Activated T-helper 1 cell treated with anti-CD3 and anti-CD28 coated beads, Interleukin-12 subunit alpha, Interleukin-12 subunit beta, Interleukin-2, Interleukin-4 antibody, amounts not matched to agents 30 ng/mL and 10 ng/mL and 1 ng/mL, durations not matched to agents 14 hours and 24 hours and 36 hours (primary cell): ENCODE results near the gene EHBP1. TPM values are rescaled to one million over a fixed set of nuclear protein-coding genes. Genes with fewer than 3 reads are reported as not detected.
A peak's percentile ranks its signal among the peaks of the same experiment; 100 is the strongest.

Source experiments
- DNase-seq: peaks from one replicate; pipeline ENCODE4 v3.0.0; 2021; ENCODE audit warnings: low spot score
- H3K27ac Mint-ChIP-seq: one replicate; pipeline ENCODE4 v1.8.0; 2021; ENCODE audit warnings: mild to moderate bottlenecking, mixed read lengths
- H3K27me3 Mint-ChIP-seq: one replicate; pipeline ENCODE4 v1.8.0; 2022; ENCODE audit warnings: mild to moderate bottlenecking, moderate library complexity, mixed read lengths; ENCODE audit not compliant: insufficient read depth
- H3K36me3 Mint-ChIP-seq: one replicate; pipeline ENCODE4 v1.8.0; 2021; ENCODE audit warnings: low read depth, mixed read lengths
- H3K4me1 Mint-ChIP-seq: one replicate; pipeline ENCODE4 v1.8.0; 2021; ENCODE audit warnings: low read depth, mixed read lengths
- H3K4me3 Mint-ChIP-seq: one replicate; pipeline ENCODE4 v1.8.0; 2021; ENCODE audit warnings: mild to moderate bottlenecking, moderate library complexity, mixed read lengths
- H3K9me3 Mint-ChIP-seq: one replicate; pipeline ENCODE4 v1.8.0; 2021; ENCODE audit warnings: mixed read lengths
- intact Hi-C: fragments of 100-400 bp; cut with micrococcal nuclease; formaldehyde crosslinking; loops from one replicate; pipeline ENCODE4 v1.15.1; 2024
- total RNA-seq: library from RNA; stranded (reverse); gene quantifications from 2 replicates; pipeline ENCODE4 v1.2.3, GENCODE V29; 2022

Gene EHBP1
- total RNA-seq, 1 donor from 2014 or later: 23.7 TPM

DNA sequence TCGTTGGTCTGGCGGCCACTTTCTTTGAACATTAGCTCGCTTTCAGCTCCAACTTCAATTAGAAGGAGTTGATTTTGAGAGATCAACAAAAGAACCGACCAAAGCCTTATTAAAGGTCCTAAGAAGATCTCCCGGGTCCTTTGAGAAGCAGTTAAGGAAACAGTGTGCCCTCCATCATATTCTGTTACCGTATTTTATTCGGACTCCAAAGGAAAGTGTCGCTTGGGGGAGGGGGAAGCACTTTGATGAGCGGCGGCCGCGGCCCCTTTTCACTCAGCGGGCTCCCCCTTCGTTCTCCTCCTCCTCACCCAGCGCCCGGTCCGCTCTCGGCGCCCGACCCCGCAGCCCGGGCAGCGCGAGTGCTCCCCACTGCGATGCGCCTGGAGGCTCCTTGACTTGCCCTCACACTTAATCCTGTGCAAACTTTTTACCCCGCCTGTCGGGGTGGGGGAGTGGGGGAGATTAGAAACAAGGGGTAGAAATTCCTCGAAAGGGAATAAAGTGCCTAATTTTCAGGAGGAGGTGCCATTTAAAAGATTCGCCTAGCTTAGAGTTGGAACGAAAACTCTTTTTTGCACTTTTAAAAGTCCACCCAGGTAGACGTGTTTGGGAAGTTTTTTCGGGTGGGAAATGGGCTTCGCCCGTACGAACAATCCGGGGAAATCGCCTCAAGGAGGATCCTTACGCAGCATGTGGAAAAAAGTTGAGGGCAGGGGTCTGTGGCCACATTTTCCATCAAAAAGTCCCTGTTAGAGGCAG, 343.9 kb downstream of the EHBP1 start:
- Mint-ChIP-seq H3K27ac (peak overlapping the region; percentile 85), H3K9me3 (no peaks in the 10 kb centered on the region), H3K36me3 (peaks cover 3% of the 10 kb centered on the region), H3K27me3 (peaks cover 73% of the 10 kb centered on the region), H3K4me1 (peaks cover 26% of the 10 kb centered on the region), H3K4me3 (peak overlapping the region; percentile 85)
- DNase-seq: no peak
- intact Hi-C loops: loop anchor here (5.0 kb wide), 1 partner anchor 262 kb away; no protein-coding TSS in a partner anchor

DNA sequence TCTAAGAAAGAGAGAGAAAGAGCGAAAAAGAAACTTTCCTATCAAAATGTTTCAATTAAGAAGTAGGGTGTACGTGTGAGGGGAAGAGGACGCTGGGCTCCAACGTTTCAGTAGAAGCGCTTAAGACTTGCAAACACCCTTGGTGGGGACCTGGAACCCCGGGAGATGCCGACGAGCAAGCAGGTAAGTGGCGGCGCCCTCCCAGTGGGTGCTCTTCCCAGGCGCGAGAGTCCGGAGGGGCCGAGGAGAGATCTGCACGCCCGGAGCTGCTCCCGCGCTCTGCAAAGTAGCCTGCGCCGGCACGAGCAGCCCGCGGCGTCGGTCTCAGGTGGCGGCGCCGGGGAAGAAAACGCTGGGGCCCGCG, 344.4 kb downstream of the EHBP1 start:
- Mint-ChIP-seq H3K27me3 (peaks cover 79% of the 10 kb centered on the region), H3K36me3 (peaks cover 3% of the 10 kb centered on the region), H3K4me1 (peaks cover 32% of the 10 kb centered on the region), H3K27ac (peak overlapping the region; percentile 65), H3K4me3 (peak overlapping the region; percentile 85), H3K9me3 (no peaks in the 10 kb centered on the region)
- intact Hi-C loops: loop anchor here (2.0 to 5.0 kb wide), 3 partner anchors 15 to 345 kb away; partner anchors contain the start of gene EHBP1
- no peak for DNase-seq

DNA sequence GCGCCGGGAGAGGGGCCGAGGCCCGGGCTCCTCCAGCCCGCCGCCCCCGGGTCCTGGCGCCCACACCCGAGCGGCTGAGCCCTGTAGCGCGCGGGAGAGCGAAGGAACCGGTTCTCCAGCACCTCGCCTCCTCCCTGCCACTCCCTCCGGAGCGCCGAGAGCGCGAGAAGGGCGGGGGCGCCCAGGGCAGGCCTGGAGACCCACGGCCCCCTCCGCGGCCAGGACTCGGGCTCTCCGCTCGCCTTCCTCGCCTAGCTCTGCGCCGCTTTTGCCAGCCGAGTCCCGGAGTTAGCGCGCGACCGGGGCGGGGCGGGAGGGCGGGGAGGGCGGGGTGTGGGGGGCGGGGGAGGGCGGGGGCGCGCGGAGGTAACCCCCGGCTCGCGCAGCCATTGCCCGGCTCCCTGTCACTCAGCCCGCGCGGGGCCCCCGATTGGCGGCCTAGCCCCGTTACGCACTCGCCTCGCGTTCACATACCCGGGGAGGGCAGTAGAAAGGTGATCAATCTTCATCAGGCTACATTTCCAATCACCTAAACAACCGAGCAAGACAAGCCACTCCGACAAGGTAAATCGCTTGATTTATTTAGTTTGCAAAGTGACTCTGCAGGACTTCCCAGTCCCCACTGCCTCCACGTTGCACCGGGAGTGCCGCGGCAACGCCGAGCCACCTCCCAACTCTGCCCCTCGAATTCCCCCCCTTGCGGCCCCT, 345.0 kb downstream of the EHBP1 start, which contains the start of gene OTX1:
Gene OTX1 (plus strand): TSS at position 497 of the 708 bp plus-strand sequence. CDS start 2,161 bp downstream, outside the sequence.
- no peak for DNase-seq
- H3K27me3 Mint-ChIP-seq: peaks cover 80% of the 10 kb centered on the region
- H3K9me3 Mint-ChIP-seq: no peaks in the 10 kb centered on the region
- intact Hi-C loops: loop anchor here (1.0 to 2.0 kb wide), 3 partner anchors 10 to 346 kb away; partner anchors contain the start of gene EHBP1
- peak within 1 kb of the TSS; percentile 85 for H3K4me3 Mint-ChIP-seq
- H3K4me1 Mint-ChIP-seq: peaks cover 34% of the 10 kb centered on the region
- H3K27ac Mint-ChIP-seq: peak within 1 kb of the TSS; percentile 65
- peaks cover 3% of the 10 kb centered on the region for H3K36me3 Mint-ChIP-seq

DNA sequence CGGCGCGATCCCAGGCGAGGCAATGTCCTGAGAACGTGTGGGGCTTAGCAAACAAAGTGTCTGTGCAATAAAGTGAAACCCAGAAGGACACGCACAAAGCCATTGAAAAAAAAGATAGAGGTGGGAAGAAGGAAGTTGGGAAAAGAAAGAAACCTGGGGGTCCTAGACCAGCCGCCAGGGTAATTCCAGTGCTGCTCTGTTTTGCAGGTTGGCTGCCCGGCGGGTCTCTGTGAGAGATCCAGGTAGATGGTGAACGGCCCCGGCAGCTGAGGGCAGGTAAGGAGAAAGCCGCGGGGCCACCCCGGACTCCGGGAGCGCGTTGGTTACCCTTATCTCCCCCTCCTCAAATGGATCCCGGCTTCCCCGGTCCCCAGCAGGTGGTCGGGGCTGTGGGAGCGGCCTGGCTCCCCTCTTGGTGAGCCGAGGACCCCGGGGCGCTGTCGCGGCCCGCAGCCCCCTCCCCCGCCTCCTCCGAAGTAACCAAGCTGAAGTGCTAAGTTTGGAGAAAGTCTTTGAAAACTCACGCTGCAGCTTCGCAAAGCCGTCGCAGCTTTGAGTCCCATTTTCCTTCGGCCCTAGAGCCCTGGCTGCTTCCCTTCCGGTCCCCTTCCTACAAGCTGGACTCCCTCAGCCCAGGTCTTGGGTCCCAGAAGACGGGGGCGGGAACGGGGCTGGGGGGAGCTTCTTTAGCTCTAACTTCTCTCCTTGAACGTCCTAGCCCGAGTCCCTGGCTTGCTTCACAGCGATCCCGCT, 345.7 kb downstream of the EHBP1 start:
- peaks cover 3% of the 10 kb centered on the region for H3K36me3 Mint-ChIP-seq

DNA sequence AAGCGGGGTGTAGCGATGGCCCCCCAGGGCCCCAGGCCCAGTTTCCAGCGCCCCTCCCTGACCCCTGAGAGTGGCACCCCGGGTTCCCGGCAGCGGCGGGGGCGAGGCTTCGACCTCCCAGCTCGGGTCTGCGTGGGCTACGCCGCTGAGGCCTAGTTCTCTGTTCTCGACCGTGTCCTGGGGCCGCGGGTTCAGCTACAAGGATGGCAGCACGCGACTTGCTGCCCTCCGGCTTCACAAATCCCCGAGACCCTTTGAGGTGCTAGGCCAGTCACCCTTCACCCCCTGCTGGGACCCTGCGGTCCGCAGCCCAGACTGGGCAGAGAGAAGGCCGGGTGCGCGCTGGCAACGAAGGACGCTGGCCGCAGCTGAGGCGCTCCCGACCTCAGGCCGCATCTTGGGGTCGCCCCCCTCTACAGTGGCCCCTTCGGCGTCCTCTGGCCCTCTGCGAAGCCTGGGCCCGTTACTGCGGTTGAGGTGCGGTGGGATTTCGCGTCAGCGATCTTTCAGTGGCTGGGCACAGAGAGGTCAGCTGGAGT, 346.4 kb downstream of the EHBP1 start:
- H3K9me3 Mint-ChIP-seq: no peaks in the 10 kb centered on the region
- no peak for DNase-seq

More for the DNA sequence above, 345.7 kb downstream of the EHBP1 start:
- Mint-ChIP-seq H3K9me3 (no peaks in the 10 kb centered on the region), H3K27ac (no peak overlapping the region), H3K27me3 (peaks cover 80% of the 10 kb centered on the region), H3K4me1 (peaks cover 41% of the 10 kb centered on the region), H3K4me3 (peak overlapping the region; percentile 59)
- intact Hi-C loops: loop anchor here (1.0 to 2.0 kb wide), 3 partner anchors 9 to 346 kb away; partner anchors contain the start of gene EHBP1
- no peak for DNase-seq

DNA sequence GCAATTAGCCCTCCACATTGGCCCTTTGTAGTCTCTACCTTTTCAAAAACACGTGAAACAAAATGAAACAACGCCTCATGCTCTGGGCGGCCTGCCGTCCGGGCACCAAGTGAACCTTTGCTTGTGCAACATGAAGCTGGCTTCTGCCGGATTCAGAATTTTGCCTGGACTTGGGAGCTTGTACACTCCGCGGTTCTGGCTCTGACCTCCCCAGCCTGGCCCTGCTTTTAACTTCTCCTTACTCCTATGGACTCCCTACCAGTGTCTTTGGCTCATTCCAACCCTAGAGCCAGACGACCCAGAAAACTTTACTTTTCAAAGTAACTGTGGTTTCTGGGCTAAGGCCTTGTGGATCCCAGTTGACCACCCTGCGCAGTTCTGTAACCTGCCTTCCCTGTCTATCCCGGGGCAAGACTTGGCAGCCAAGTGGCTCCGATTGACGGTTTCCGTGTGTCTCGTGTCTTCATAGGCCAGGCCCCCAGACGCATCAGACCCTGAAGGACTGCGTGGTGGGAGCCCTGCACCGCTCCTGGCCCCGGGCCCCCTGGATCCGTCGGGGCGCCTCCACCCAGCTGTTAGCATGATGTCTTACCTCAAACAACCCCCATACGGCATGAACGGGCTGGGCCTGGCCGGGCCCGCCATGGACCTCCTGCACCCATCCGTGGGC, 347.0 kb downstream of the EHBP1 start:
- Mint-ChIP-seq H3K36me3 (peaks cover 7% of the 10 kb centered on the region), H3K9me3 (no peaks in the 10 kb centered on the region), H3K4me3 (peak overlapping the region; percentile 15), H3K4me1 (peaks cover 52% of the 10 kb centered on the region), H3K27me3 (peaks cover 81% of the 10 kb centered on the region), H3K27ac (no peak overlapping the region)
- no peak for DNase-seq
- intact Hi-C loops: no loop called here

More for the DNA sequence above, 346.4 kb downstream of the EHBP1 start:
- peaks cover 45% of the 10 kb centered on the region for H3K4me1 Mint-ChIP-seq
- no peak overlapping the region for H3K27ac Mint-ChIP-seq
- peaks cover 4% of the 10 kb centered on the region for H3K36me3 Mint-ChIP-seq
- peaks cover 81% of the 10 kb centered on the region for H3K27me3 Mint-ChIP-seq
- intact Hi-C loops: loop anchor here (1.0 to 2.0 kb wide), 3 partner anchors 8 to 347 kb away; partner anchors contain the start of gene EHBP1
- H3K4me3 Mint-ChIP-seq: no peak overlapping the region

DNA sequence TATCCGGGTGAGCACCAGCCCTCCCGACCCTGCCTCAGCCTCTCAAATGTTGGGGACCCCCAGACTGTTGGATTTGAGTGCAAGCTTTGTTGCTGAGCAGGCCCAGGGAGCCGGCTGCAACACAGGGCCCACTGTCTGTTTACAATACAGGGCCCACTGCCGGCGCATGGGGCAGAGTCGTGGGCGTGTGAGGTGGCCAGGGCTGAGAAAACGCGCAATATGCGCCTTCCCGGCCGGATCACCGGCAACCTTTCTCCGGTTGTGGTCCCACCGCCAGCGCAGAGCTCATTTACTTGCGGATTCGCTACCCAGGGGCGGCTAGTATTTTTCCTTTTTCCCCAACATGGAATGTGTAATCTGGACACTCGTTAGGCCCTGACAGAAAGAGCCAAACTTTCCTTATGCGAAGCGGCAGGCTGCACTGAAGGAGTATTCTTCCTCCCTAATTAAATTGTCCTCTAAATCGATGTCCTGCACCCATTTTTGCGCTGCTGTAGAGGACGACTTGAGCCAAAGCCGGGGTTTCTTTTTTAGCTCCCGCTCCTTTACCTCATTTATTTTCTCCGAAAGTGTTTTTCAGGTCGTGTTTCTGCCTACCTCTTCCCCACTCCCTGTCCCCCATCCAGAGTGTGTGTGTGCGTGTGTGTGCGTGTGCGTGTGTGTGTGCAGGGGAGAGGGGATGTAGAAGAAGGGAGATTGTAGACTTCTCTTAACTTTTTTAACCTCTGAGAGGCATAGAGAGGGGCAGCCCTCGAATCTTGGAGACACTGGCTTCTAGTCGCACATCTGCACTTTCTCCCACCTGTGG, 347.8 kb downstream of the EHBP1 start:
- Mint-ChIP-seq H3K4me1 (peaks cover 52% of the 10 kb centered on the region), H3K4me3 (no peak overlapping the region), H3K9me3 (no peaks in the 10 kb centered on the region), H3K36me3 (peaks cover 8% of the 10 kb centered on the region), H3K27ac (peak overlapping the region; percentile 52), H3K27me3 (peaks cover 82% of the 10 kb centered on the region)
- intact Hi-C loops: no loop called here
- no peak for DNase-seq

DNA sequence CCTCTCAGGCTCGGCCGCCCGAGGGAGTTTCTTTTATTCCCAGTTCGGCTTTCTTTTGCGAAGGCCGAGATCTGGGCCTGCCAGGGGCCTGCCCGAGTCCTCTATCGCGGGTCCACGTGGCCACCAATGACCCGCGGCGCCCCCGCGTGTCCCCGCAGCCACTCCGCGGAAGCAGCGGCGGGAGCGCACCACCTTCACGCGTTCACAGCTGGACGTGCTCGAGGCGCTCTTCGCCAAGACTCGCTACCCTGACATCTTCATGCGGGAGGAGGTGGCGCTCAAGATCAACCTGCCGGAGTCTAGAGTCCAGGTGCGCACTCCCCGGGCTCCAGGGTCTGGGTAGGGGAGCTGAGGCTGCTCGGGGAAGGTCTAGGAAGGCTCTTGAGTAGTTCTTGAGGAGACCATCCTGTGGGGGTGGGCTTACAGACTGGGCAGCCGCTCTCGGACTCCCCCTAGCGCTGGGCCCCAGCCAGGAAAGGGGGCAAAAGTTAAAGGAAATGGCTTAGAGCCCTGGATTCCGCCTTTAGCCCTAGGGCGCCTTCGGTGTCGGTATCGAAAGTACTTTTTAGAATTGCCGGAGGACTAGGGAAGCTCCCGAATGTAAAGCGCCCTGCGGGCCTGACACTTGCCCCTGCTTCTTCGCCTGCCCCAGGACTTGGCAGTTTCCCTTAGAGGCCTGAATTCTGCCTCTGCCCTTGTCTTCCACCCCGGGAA, 348.5 kb downstream of the EHBP1 start:
- no peak overlapping the region for H3K27ac Mint-ChIP-seq
- no peak for DNase-seq
- H3K4me1 Mint-ChIP-seq: peaks cover 50% of the 10 kb centered on the region
- no peaks in the 10 kb centered on the region for H3K9me3 Mint-ChIP-seq
- H3K27me3 Mint-ChIP-seq: peaks cover 79% of the 10 kb centered on the region
- peaks cover 6% of the 10 kb centered on the region for H3K36me3 Mint-ChIP-seq
- peak overlapping the region; percentile 29 for H3K4me3 Mint-ChIP-seq
- intact Hi-C loops: no loop called here

DNA sequence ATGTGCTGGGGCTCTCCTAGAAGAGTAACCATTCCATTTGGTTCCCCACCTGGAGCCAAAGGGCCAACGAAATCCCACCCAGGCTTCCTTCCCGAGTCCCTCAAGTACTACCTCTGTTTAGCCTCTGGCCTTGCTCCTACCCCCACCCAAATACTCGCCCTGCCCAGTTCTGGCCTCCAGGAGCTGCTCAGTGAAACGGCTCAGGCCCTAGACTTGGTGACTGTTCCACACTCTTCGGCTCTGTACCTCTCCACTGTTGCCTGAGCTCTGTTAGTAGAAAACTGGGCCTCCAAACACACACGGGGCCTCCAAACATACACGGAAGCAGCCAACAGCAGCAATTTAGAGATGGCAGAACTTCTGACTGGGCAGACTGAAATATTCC, 349.3 kb downstream of the EHBP1 start:
- intact Hi-C loops: no loop called here
- H3K27me3 Mint-ChIP-seq: peaks cover 71% of the 10 kb centered on the region
- H3K27ac Mint-ChIP-seq: no peak overlapping the region
- H3K4me3 Mint-ChIP-seq: peak overlapping the region; percentile 29
- peaks cover 43% of the 10 kb centered on the region for H3K4me1 Mint-ChIP-seq
- no peak for DNase-seq
- peaks cover under 1% of the 10 kb centered on the region for H3K9me3 Mint-ChIP-seq
- peaks cover 6% of the 10 kb centered on the region for H3K36me3 Mint-ChIP-seq

DNA sequence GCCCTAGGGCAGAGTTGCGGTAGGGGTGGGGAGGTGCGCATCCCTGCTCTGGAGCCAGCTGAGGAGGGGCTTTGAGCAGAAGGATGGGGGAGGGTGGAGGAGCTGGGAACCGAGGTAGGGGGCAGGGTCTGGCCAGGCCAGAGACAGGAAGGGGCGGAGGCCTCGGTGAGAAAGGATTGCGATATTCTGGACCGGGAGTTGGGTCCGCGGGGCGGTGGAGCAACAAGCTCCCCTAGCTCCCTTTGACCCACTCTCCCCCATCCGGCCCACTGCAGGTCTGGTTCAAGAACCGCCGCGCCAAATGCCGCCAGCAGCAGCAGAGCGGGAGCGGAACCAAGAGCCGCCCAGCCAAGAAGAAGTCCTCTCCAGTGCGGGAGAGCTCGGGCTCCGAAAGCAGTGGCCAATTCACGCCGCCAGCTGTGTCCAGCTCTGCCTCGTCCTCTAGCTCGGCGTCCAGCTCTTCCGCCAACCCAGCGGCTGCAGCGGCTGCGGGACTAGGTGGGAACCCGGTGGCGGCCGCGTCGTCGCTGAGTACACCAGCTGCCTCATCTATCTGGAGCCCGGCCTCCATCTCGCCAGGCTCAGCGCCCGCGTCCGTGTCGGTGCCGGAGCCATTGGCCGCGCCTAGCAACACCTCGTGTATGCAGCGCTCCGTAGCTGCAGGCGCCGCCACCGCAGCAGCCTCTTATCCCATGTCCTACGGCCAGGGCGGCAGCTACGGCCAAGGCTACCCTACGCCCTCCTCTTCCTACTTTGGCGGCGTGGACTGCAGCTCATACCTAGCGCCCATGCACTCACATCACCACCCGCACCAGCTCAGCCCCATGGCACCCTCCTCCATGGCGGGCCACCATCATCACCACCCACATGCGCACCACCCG, 350.0 kb downstream of the EHBP1 start:
- peaks cover 9% of the 10 kb centered on the region for H3K36me3 Mint-ChIP-seq
- H3K4me1 Mint-ChIP-seq: peaks cover 46% of the 10 kb centered on the region
- H3K27me3 Mint-ChIP-seq: peaks cover 75% of the 10 kb centered on the region
- peak overlapping the region; percentile 77 for H3K27ac Mint-ChIP-seq
- no peak for DNase-seq
- intact Hi-C loops: no loop called here
- peak overlapping the region; percentile 45 for H3K4me3 Mint-ChIP-seq
- H3K9me3 Mint-ChIP-seq: peaks cover 4% of the 10 kb centered on the region
